NCI-H748 treated with DMSO at 0.1 percent for 48 hours (cell line): Measurements from ENCODE around the gene RNF121.
"Not testable (repeated sequence)": the region's sequence is repeated elsewhere in the genome, so short reads cannot be mapped to it uniquely, and the experiment has no call there.

ENCODE experiments used
- DNase-seq: peaks from one replicate; lab custom pipeline; 2025; lab: John Stamatoyannopoulos, UW

Gene RNF121

GRCh38 chr11:71928737-71929443 lies at the start of gene RNF121:
RNF121 (plus strand) TSS chr11:71929046; CDS start chr11:71929062, 16 bp downstream.
- peak; percentile 92 for DNase-seq

- not testable (repeated sequence) for DNase-seq
These were observed 43.0 kb upstream of the RNF121 start for GRCh38 chr11:71885806-71886205.

- DNase-seq: not testable (repeated sequence)
These were observed 40.4 kb upstream of the RNF121 start for GRCh38 chr11:71888335-71889010.

- DNase-seq: not testable (repeated sequence)
These were observed 39.5 kb upstream of the RNF121 start for GRCh38 chr11:71889181-71889872.

- DNase-seq: no peak
These were observed 32.9 kb upstream of the RNF121 start for GRCh38 chr11:71895961-71896360.

- not testable (repeated sequence) for DNase-seq
These were observed 27.7 kb upstream of the RNF121 start for GRCh38 chr11:71901137-71901536.

GRCh38 chr11:71908218-71908617 lies 20.6 kb upstream of the RNF121 start:
- no peak for DNase-seq

- not testable (repeated sequence) for DNase-seq
These were observed 18.1 kb upstream of the RNF121 start for GRCh38 chr11:71910775-71911174.

- not testable (repeated sequence) for DNase-seq
These were observed 17.4 kb upstream of the RNF121 start for GRCh38 chr11:71911321-71911985.

- not testable (repeated sequence) for DNase-seq
These were observed 16.9 kb upstream of the RNF121 start for GRCh38 chr11:71911986-71912340.

GRCh38 chr11:71913756-71914526 lies 14.9 kb upstream of the RNF121 start:
- no peak for DNase-seq

GRCh38 chr11:71914617-71915189 lies 14.1 kb upstream of the RNF121 start:
- no peak for DNase-seq

- no peak for DNase-seq
These were observed 11.2 kb upstream of the RNF121 start for GRCh38 chr11:71917646-71918140.

GRCh38 chr11:71927820-71928736 lies 768 bp upstream of the RNF121 start, which contains the start of gene XNDC1N:
XNDC1N (minus strand) TSS chr11:71928594; CDS start chr11:71923353, 5,241 bp downstream.
- DNase-seq: peak; percentile 92

GRCh38 chr11:71929491-71929890 lies 645 bp downstream of the RNF121 start:
- no peak for DNase-seq

- no peak for DNase-seq
These were observed 1.9 kb downstream of the RNF121 start for GRCh38 chr11:71930556-71931244.

- DNase-seq: no peak
These were observed 2.4 kb downstream of the RNF121 start for GRCh38 chr11:71931245-71931602.

GRCh38 chr11:71933141-71933933 lies 4.5 kb downstream of the RNF121 start:
- DNase-seq: no peak
